HG02870 (cell line): ENCODE results near the gene KCNH1.

Experiments
- ATAC-seq: cut with Tn5 transposase; IDR thresholded peaks from one replicate; pipeline ENCODE4 v1.9.1; 2021; ENCODE audit warnings: mild to moderate bottlenecking, moderate library complexity; ENCODE audit not compliant: unreplicated experiment

Gene KCNH1

GRCh38 chr1:210815641-210816550, 318.1 kb downstream of the KCNH1 start:
- ATAC-seq: no peak

GRCh38 chr1:210814382-210815123, 319.4 kb downstream of the KCNH1 start:
- no peak for ATAC-seq

GRCh38 chr1:210801501-210801900, 332.4 kb downstream of the KCNH1 start:
- no peak for ATAC-seq

- no peak for ATAC-seq
These were observed 333.2 kb downstream of the KCNH1 start for GRCh38 chr1:210800756-210801155.

- no peak for ATAC-seq
These were observed 333.6 kb downstream of the KCNH1 start for GRCh38 chr1:210800301-210800700.

GRCh38 chr1:210797422-210797821, 336.5 kb downstream of the KCNH1 start:
- no peak for ATAC-seq

GRCh38 chr1:210796421-210796820, 337.5 kb downstream of the KCNH1 start:
- ATAC-seq: no peak

- no peak for ATAC-seq
These were observed 339.5 kb downstream of the KCNH1 start for GRCh38 chr1:210794445-210794844.

GRCh38 chr1:210792250-210793102, 341.5 kb downstream of the KCNH1 start:
- ATAC-seq: no peak

GRCh38 chr1:210790196-210790595, 343.8 kb downstream of the KCNH1 start:
- ATAC-seq: no peak

GRCh38 chr1:210787800-210788199, 346.1 kb downstream of the KCNH1 start:
- no peak for ATAC-seq

- no peak for ATAC-seq
These were observed 347.4 kb downstream of the KCNH1 start for GRCh38 chr1:210786546-210786945.

GRCh38 chr1:210783925-210784324, 350.0 kb downstream of the KCNH1 start:
- no peak for ATAC-seq

- no peak for ATAC-seq
These were observed 352.3 kb downstream of the KCNH1 start for GRCh38 chr1:210781652-210782051.

GRCh38 chr1:210779269-210779668, 354.7 kb downstream of the KCNH1 start:
- ATAC-seq: no peak

- no peak for ATAC-seq
These were observed 356.0 kb downstream of the KCNH1 start for GRCh38 chr1:210777914-210778313.

GRCh38 chr1:210776712-210777111, 357.2 kb downstream of the KCNH1 start:
- no peak for ATAC-seq

- no peak for ATAC-seq
These were observed 358.7 kb downstream of the KCNH1 start for GRCh38 chr1:210775289-210775688.

- no peak for ATAC-seq
These were observed 360.5 kb downstream of the KCNH1 start for GRCh38 chr1:210773450-210773849.

GRCh38 chr1:210771131-210771530, 362.8 kb downstream of the KCNH1 start:
- no peak for ATAC-seq

GRCh38 chr1:210770396-210770984, 363.5 kb downstream of the KCNH1 start:
- no peak for ATAC-seq
